HL-60 (cell line): ENCODE data around the gene LRP8.

Source experiments
- GABPA ChIP-seq: IDR thresholded peaks from 2 replicates; pipeline ENCODE4 v1.6.1; 2012; ENCODE audit warnings: low read depth
- POLR2AphosphoS5 ChIP-seq: IDR thresholded peaks from 2 replicates; pipeline ENCODE4 v1.6.1; 2012; ENCODE audit warnings: low read depth
- SPI1 ChIP-seq: IDR thresholded peaks from 2 replicates; pipeline ENCODE4 v1.6.1; 2012; ENCODE audit warnings: low read depth, mild to moderate bottlenecking, borderline replicate concordance
- TF ChIP-seq, protein P1 (sequence below): IDR thresholded peaks from one replicate; pipeline ENCODE4 v1.5.1; 2011; ENCODE audit warnings: low read length, control low read depth, inconsistent platforms; ENCODE audit not compliant: insufficient read depth
- TF ChIP-seq, protein P2 (sequence below): IDR thresholded peaks from 2 replicates; pipeline ENCODE4 v1.6.1; 2012; ENCODE audit warnings: low read depth; ENCODE audit not compliant: insufficient replicate concordance

DNA sequence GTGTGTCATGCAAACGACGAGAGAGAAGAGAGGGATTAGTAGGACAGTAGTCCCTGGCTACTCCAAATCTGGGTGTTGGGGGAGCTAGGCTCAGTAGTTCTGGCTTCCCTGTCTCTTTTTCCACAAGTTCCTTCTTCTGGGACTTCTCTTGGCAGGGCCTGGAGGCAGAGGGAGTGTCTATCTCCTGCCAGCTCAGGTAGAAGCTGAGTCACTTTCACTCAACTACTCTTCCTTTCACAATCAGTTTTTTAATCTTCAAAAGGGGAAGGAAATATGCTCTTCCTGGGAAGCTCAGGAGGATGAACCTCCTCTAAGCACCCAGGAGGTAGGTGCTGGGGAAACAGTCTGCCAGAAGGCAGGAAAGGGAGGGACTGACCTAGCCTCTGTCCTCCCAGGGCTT is 54.3 kb downstream of the LRP8 start:
- TF ChIP-seq, protein P1, sequence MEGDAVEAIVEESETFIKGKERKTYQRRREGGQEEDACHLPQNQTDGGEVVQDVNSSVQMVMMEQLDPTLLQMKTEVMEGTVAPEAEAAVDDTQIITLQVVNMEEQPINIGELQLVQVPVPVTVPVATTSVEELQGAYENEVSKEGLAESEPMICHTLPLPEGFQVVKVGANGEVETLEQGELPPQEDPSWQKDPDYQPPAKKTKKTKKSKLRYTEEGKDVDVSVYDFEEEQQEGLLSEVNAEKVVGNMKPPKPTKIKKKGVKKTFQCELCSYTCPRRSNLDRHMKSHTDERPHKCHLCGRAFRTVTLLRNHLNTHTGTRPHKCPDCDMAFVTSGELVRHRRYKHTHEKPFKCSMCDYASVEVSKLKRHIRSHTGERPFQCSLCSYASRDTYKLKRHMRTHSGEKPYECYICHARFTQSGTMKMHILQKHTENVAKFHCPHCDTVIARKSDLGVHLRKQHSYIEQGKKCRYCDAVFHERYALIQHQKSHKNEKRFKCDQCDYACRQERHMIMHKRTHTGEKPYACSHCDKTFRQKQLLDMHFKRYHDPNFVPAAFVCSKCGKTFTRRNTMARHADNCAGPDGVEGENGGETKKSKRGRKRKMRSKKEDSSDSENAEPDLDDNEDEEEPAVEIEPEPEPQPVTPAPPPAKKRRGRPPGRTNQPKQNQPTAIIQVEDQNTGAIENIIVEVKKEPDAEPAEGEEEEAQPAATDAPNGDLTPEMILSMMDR = no peak
- TF ChIP-seq, protein P2, sequence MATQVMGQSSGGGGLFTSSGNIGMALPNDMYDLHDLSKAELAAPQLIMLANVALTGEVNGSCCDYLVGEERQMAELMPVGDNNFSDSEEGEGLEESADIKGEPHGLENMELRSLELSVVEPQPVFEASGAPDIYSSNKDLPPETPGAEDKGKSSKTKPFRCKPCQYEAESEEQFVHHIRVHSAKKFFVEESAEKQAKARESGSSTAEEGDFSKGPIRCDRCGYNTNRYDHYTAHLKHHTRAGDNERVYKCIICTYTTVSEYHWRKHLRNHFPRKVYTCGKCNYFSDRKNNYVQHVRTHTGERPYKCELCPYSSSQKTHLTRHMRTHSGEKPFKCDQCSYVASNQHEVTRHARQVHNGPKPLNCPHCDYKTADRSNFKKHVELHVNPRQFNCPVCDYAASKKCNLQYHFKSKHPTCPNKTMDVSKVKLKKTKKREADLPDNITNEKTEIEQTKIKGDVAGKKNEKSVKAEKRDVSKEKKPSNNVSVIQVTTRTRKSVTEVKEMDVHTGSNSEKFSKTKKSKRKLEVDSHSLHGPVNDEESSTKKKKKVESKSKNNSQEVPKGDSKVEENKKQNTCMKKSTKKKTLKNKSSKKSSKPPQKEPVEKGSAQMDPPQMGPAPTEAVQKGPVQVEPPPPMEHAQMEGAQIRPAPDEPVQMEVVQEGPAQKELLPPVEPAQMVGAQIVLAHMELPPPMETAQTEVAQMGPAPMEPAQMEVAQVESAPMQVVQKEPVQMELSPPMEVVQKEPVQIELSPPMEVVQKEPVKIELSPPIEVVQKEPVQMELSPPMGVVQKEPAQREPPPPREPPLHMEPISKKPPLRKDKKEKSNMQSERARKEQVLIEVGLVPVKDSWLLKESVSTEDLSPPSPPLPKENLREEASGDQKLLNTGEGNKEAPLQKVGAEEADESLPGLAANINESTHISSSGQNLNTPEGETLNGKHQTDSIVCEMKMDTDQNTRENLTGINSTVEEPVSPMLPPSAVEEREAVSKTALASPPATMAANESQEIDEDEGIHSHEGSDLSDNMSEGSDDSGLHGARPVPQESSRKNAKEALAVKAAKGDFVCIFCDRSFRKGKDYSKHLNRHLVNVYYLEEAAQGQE = no peak
- no peak for TF ChIP-seq GABPA
- TF ChIP-seq SPI1 = no peak
- TF ChIP-seq POLR2AphosphoS5 = no peak
